HG02759 (cell line): ENCODE data around the gene SCFD2.

Source experiments
- ATAC-seq: cut with Tn5 transposase; IDR thresholded peaks from one replicate; pipeline ENCODE4 v1.9.1; 2021; ENCODE audit warnings: mild to moderate bottlenecking, moderate library complexity; ENCODE audit not compliant: unreplicated experiment

Gene SCFD2

DNA sequence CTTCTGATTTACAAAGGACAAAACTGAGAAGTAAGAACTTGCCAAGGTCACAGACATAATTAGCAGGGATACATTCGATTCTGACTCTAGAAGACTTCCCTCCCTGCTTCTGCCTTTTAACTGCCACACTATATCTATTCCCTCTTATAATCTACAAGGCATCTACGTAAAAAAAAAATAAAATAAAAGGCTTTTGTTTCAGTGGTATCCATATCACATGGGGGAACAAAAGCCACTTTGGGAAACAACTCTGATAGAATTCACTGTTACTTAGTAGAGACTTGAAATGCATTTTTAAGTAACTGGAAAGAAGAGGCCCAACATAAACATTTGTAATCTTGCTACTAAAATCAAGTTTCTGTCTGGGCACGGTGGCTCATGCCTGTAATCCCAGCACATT, 247.2 kb downstream of the SCFD2 start:
- ATAC-seq, result no peak

DNA sequence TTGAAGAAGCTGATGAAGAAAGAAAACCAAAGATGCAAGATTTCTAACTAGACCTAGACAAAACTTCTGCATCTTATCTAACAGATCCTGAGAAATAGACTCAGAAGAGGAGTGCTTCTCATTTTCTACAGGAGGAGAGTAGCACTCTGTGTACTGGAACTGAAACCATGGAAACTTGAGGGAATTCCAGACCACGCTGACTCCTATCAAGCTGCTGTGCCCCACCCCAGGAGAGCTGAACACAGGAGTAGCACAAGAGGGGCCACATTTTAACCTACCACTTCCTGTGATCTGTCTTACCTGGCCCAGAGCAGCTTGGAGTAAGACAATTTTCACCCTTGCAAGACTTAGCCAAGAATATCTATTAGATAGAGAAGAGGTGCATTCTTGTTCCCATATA, 248.9 kb downstream of the SCFD2 start:
- ATAC-seq, result no peak

DNA sequence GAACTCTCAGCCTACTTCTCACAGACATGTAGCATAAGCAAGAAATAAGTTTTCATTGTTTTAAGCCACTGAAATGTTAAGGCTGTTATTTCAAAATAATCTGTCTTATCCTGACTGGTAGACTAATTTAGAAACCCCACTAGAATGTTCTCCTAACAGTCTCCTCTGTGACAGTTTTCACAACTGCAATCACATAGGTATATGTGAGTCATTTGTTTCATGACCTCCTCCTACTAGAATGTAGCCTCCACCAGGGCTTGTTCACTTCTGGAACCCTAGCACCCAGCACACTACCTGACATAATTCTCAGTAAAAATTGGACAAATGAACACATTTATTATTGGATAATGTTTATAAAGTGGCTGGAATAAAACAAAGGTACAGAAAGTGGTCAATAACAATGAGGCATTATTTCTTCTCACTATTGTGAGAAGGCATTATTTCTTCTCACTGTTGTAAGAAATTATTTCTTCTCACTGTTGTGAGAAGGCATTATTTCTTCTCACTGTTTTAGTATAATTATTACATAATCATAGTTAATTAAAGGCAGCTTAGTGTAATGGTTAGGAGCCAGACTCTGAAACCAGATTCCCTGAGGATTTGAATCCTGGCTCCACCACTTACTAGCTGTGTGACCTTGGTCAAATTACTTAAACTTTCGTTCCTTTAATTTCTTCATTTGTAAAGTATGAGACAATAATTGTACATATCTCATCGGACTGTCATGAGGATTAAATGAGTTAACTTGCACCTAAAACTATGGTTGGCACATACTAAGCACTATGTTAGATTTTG, 252.2 kb downstream of the SCFD2 start:
- ATAC-seq, result no peak

DNA sequence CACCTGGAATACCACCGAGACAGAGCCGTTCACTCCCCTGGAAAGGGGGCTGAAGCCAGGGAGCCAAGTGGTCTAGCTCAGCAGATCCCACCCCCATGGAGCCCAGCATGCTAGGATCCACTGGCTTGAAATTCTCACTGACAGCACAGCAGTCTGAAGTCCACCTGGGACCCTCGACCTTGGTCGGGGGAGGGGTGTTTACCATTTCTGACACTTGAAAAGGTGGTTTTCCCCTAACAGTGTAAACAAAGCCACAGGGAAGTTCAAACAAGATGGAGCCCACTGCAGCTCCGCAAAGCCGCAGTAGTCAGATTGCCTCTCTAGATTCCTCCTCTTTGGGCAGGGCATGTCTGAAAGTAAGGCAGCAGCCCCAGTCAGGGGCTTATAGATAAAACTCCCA, 260.5 kb downstream of the SCFD2 start:
- ATAC-seq, result no peak

DNA sequence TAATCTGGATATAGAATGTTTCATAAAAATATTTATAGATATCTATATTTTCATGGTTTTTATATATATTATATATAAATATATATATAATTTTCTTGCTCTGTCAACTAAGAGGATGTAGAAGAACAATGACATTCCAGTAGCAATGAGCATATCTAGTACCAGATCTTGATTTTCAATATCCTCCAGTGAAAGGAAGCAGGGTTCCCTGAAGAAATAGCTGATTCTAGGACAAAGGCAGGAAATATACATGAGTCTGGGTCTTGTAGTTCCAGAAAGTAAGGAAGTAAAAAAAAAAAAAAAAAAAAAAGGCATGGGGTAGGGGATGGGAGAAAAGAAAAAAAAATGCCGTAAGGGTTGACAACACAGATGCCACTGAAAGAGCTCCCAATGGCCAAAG, 262.4 kb downstream of the SCFD2 start:
- no peak for ATAC-seq

DNA sequence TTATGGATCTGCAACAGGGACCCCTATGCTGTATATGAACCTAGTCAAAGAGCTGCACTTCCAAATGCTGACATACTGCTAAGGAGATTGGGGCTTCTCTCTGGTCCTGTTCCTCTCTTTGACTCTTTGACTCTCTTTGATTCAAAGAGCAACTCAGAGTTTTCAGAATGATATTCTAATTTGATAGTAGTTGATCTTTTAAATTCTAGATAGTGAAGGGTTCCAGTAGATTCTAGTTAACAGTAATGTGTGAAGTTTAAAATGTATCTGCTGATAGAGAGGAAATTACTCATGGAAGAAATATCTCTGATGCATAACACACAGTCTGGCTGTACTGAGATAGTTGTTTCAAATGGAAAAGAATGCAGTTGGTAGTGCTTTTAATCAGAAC, 264.7 kb downstream of the SCFD2 start:
- no peak for ATAC-seq

DNA sequence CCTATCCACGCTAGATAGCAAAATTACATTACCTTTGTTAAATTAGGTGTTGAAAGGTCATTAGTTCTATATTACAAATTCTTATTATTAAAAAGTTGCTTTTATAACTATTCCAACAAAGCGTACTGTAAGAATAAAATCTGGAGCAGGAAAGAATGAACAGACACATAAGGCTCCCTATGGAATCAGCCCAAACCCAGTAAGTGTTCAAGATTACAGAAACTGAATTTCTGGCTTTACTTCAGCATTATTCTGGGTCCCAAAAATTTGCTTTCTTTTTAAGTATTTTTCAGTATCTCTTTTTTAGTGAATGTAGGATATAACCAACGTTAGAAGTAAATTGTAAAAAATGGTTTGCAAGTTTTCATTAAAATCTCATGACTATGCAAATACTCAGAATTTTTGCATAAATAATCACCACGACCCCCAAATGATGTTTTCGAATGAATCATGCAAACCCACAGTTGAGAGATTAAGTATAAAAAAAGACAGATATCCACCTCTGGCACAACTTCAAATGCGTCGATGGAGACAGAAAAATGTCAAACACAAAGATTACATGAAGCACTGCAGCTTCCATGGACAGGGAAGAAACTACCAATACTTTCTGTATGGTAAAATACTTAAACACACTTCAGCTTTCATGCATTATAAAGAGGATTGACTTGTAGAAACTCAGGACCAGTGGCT, 265.2 kb downstream of the SCFD2 start:
- no peak for ATAC-seq

DNA sequence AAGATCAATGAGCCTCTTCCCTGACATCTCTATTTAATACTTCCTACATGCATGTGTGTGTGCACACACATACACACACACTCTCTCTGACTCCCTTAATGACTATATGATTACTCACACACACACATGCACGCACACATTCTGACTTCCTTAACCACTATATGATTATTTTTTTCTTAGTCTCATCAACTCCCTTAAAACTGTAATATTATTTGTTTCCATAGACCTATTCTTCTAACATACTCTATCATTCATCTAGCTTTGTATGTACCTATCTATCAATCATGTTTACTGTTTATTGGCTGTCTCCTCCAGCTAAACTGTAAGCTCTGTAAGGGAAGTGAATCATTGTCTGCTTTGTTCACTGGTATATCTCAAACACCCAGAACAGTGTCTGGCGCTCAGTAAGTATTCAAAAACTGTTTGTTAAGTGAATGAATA, 267.2 kb downstream of the SCFD2 start:
- ATAC-seq, result no peak

DNA sequence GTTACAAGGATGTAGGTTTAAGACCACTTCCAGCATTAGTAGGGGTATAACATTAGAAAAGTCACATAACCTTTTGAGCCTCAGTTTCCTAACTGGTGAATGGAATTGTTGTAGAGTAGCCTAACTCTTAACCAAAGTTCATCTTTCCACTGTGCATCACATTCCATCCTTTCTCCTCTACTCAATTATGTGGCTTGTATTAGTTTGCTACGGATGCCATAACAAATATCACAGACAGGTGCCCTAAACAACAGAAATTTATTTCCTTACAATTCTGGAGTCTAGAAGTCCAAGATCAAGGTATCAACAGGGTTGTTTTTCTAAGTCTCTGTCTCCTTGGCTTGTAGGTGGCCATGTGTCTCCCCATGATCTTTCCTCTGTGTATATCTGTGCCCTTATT, 271.8 kb downstream of the SCFD2 start:
- no peak for ATAC-seq

DNA sequence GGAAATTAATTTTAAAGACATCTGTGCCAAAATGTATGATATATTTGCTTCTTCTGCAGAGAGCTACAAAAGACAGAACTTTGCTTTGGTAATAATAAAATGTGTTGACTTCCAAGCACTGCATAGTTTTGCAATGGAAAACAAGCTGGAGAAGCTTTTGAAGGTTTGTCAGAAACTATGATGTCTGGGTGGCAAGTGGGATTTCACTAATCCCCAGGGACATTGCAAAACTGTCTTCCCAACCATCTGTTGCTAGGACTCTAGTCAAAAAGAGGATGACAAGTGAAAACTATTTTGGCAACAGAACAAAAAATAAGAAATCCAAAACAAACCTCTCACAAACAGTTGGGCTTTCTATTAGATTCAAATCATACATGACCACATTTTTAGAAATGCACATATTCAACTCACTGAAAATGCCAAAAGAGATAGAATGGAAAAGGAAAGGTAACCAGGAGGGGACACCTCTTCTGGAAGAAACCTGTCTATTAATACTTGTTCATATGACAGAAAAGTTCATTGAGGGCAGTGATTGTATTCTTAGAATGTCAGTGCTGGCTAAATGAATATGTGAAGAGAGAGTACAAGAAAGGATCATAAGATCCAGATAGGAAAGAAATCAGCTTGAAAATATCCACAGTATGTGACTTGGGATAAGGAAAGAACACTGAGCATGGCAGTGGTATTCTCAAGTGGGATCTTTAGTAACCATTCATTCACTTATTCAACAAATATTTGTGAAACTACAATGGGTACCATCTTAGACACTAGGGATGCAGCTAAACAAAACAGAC, 275.7 kb downstream of the SCFD2 start:
- ATAC-seq, result no peak

DNA sequence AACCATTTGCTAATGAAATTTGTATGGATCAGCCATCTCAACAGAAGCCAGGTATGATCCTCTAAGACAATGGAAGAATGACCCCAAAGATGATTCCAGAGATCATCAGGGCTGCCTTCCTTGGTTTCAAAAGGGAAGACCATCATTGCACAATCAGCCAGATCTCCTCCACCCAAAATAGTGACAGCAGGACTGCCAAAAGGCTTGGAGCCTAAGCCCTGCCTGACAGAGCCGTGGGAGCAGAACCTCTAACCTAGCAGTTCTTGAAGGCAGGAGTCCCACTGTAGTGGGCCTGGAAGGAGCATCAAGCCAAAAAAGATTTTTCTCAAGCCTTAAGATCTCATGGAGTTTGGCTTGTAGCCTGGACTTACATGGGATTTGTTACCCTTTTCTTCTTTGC, 277.7 kb downstream of the SCFD2 start:
- ATAC-seq, result no peak

DNA sequence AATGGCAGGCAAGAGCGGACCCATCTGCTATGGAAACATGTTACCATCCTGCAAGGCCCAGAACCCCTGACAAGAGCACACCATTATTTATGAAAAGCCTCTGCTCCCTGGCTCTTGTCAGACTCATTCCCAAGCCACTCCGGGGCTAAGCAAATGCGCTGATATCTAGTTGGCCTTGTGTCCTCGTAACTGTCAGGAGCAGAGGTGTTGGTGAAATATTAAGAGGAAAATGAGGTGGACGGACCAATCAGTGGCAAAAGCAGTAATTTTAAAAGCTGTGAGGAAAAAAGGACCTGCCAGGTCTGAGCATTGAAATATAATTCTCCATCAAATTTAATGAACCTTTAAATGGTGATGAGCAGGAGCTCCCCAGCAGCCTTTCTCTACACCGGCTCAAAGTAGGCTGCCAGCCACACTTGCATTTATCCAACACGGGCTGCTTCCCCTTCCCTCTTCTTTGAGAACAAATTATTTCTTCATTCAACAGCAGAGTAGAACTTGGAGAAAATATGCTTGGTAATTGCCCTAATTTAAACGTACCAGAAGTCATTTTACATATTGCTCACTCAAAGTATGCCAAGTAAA, 289.4 kb downstream of the SCFD2 start:
- no peak for ATAC-seq

DNA sequence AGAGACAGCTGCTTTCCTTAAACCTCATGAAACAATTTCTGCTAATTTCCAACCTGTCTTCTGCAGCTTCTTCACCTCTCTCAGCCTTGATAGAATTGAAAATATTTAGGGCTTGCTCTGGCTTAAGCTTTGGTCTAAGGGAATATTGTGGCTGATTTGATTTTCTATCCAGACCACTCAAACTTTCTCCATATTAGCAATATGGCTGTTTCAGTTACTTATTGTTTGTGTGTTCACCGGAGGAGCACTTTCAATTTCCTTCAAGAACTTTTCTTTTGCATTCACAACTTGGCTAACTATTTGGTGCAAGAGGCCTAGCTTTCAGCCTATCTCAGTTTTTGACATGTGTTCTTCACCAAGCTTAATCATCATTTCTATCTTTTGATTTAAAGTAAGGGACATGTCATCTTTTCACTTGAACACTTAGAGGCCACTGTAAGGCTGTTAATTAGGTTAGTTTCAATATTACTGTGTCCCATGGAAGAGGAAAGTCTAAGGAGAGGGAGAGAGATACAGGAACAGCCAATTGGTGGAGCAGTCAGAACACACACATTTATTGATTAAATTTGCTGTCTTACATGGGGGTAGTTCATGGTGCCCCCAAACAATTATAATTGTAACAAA, 290.6 kb downstream of the SCFD2 start:
- no peak for ATAC-seq

DNA sequence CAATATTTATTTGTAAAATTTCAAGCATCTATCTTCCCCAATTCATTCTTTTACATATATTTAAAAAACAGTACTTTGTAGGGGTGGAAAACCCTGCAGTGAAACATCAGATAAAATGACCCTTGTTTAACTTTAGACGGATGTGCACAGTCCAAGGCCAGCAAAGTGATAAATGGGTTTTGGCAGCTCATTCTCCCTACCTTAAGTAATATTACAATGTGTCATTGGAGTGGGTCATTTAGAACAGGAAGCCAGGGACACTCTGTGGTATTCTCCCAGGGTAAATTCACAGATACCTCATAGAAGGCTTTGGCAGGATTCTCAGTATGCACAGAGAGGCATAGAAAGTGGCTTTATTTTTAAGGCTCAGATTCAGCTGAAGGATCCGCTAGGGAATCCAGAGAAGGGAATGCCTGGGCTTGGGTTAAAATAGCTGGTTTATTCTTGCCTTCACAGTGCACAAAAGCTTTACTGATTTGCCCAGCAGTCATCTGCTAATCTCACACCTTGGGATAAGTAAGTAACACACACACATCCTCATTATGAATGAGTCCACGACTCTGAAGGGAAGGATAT, 297.0 kb downstream of the SCFD2 start:
- ATAC-seq, result no peak

DNA sequence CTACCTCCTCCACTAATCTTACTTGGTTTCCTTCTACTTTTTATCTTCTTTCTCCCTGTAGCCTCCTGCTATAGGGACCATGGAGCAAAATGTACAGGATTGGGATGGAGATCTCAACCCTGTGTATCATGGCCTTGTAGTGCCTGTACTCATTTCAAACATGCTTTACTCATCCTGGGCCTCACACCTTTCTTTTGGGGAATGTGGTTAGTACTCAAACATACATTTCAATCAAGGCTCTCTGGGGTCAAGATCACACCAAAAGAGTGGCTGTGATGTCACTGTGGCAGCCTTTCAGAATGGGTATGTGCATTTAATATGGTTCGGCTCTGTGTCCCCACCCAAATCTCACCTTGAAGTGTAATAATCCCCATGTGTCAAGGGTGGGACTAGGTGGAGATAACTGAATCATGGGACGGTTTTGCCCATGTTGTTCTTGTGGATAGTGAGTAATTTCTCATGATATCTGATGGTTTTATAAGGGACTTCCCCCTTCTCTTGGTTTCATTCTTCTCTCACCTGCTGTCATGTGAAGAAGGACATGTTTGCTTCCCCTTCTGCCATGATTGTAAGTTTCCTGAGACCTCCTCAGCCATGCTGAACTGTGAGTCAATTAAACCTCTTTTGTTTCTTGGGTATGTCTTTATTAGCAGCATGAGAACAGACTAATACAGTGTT, 298.6 kb downstream of the SCFD2 start:
- no peak for ATAC-seq

DNA sequence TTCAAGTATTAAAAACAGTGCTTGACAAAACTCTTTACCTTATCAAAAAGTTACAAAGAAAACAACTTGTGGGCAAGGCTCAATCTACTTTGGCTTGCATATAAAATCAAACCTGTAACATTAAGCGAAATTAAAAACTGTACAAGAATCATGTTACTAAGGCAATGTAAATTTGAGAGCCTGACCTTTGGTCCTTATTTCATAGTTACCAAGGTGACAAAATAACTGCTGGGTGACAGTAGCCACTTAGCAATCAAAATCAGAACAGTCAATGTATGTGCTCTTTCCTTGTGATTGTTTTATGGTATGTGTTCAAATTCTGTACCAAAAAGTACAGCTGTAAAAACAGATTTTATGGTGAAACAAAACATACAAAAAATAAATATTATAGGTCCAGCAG, 299.7 kb downstream of the SCFD2 start:
- ATAC-seq, result no peak

DNA sequence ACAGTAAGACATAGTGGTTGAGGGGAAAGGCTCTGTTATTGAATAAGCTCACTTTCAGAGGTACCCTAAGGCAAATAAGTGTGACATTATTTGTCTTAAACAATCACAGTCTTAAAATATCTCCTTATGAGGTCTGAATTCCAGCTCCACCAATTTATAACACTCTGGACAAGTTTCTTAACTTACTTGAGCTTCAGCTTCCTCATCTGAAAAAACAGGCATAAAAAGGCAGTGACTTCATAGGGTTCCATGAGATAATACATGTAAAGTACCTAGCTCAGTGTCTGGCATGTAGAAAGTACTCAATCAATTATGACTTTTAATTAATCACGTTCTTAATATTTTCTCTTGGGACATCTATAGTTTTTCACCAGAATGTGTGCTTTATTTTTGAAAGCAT, 301.3 kb downstream of the SCFD2 start:
- no peak for ATAC-seq

DNA sequence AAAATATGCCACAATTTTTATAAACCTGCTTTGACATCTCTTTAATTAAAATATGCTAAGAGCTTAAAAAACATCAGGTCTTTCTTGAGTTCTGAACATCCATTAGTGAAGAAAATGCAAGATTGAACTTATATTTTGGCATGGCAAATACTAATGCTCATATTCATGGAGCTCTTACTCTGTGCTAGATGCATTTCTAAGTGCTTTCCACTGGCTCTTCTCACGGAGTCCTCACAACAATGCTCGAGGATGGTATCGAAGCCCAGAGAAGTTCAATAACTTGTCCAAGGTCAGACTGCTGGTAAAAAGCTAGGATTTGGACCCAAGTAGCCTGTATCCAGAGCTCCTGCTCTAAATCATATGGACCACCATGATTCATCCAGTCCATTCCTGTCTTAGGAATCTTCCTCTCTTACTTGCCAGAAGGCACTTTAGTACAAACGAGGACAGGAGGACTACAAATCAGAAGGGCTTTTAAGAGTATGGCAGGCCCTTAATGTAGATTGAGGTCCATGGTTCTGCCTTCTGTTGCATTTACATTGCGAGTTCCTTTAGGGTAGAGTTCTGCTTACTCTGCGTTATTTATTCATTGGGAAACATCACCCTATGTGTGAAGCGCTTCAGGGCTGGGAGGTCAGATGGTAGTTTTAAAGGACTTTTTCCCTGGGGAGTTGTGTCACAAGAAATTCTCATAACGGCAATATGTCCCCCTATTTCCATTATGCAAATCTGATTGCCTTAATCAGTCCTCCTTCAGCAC, 304.6 kb downstream of the SCFD2 start:
- no peak for ATAC-seq

DNA sequence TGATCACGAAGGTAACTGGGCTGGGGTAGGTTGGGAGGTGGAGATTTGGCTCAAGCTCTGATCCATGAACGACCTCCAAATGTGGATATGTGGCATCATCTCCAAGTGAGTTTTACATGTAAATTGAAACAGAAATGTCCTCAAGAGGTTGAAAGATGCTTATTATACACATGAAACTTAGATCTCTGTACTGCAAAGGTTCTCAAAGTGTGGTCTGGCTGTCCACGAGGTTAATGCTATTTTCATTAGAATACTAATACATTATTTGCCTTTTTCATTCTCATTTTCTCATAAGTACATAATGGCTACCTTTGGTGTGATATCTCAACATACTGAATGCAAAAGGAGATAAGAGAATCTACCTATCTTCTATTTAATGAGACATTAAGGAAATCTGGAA, 305.6 kb downstream of the SCFD2 start:
- ATAC-seq, result no peak
